ENCODE measurements around the gene TMEM165. TPM values are rescaled to one million over a fixed set of nuclear protein-coding genes. Genes with fewer than 3 reads are reported as not detected.
A peak's percentile ranks its signal among the peaks of the same experiment; 100 is the strongest.

Gene TMEM165
- total RNA-seq, 1 donor, result 131 TPM

DNA sequence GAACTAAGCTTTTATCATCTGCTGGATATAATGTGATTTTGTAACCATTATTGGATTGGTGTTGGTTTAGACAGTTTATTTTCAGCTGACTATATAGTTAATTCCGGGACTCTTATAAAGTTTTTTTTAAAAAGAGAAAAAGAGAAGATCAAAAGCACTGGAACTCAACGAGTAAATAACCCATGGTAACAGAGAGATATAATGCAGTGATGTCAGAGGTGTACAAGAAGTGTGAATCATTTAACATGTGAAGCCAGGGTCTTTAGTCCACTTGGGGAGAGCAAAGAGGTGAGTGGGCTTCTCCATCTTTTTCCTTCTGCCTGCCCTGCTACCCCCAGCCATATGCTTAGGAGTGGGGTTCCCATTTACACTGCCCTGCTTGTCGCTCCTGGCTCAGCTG, 3.2 kb downstream of the TMEM165 start:
- peak; percentile 21 for DNase-seq (ENCODE audit: low read depth)
- peak overlapping the region; percentile 76 for H3K4me3 ChIP-seq (ENCODE audit: low read depth, low read length)

DNA sequence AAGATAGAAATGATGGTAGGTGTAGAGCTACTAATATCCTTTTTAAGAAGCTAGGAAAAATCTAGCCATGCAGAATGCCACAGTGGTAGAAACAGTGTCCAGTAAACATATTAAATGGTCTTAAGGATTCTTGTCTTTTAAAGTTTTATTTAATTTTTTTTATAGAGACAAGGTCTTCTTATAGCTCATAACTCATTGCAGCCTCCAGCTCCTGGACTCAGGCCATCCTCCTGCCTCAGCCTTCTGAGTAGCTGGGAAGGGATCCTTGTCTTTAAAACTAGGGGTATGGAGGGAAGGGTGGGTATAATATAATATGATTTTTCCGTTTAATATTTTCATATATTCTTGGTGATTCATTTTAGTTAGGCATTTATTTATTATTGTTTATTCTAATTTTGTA, 3.8 kb downstream of the TMEM165 start:
- H3K4me3 ChIP-seq (ENCODE audit: low read depth, low read length), result peak overlapping the region; percentile 76
- TF ChIP-seq, protein P1, sequence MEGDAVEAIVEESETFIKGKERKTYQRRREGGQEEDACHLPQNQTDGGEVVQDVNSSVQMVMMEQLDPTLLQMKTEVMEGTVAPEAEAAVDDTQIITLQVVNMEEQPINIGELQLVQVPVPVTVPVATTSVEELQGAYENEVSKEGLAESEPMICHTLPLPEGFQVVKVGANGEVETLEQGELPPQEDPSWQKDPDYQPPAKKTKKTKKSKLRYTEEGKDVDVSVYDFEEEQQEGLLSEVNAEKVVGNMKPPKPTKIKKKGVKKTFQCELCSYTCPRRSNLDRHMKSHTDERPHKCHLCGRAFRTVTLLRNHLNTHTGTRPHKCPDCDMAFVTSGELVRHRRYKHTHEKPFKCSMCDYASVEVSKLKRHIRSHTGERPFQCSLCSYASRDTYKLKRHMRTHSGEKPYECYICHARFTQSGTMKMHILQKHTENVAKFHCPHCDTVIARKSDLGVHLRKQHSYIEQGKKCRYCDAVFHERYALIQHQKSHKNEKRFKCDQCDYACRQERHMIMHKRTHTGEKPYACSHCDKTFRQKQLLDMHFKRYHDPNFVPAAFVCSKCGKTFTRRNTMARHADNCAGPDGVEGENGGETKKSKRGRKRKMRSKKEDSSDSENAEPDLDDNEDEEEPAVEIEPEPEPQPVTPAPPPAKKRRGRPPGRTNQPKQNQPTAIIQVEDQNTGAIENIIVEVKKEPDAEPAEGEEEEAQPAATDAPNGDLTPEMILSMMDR (IDR thresholded peaks at IDR 0.05; ENCODE audit: insufficient read depth, low read length), result no peak

More for the DNA sequence above, 3.2 kb downstream of the TMEM165 start:
- TF ChIP-seq, protein P1 (IDR thresholded peaks at IDR 0.05; ENCODE audit: insufficient read depth, low read length), result no peak

DNA sequence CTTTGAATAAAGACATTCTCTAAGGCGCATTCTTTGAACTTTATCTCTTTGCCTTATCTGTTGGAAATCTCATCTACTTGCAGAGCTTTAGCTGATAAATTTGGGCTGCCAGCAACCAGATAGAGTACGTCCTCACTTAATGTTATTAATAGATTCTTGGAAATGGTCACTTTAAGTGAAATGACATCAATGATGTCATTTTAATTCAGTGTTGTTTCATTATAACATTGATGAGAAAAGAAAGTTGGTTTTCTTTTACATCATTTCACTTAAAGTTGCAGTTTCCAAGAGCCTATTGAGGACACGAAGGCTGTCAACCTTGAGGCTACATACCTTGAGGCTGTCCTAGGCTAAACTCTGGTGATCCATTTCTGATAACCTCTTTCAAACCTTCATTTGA, 9.3 kb downstream of the TMEM165 start:
- DNase-seq (ENCODE audit: low read depth), result no peak
- TF ChIP-seq, protein P1 (IDR thresholded peaks at IDR 0.05; ENCODE audit: insufficient read depth, low read length), result no peak

More for the DNA sequence above, 3.8 kb downstream of the TMEM165 start:
- DNase-seq (ENCODE audit: low read depth), result no peak

DNA sequence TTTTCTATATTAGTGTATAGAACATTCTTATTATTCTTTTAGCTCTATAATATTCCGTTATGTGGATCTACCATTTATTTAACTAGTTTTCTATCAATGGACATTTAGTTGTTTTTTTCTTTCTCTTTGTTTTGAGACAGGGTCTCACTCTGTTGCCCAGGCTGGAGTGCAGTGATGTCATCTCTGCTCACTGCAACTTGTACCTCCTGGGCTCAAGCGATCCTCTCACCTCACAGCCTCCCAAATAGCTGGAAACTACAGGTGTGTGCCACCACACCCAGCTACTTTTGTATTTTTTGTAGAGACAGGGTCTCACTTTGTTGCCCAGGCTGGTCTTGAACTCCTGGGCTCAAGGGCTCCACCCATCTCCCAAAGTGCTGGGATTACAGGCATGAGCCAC, 10.8 kb downstream of the TMEM165 start:
- TF ChIP-seq, protein P1 (IDR thresholded peaks at IDR 0.05; ENCODE audit: insufficient read depth, low read length), result no peak
- H3K4me3 ChIP-seq (ENCODE audit: low read depth, low read length), result no peak overlapping the region
- DNase-seq (ENCODE audit: low read depth), result no peak

More for the DNA sequence above, 9.3 kb downstream of the TMEM165 start:
- H3K4me3 ChIP-seq (ENCODE audit: low read depth, low read length), result no peak overlapping the region

DNA sequence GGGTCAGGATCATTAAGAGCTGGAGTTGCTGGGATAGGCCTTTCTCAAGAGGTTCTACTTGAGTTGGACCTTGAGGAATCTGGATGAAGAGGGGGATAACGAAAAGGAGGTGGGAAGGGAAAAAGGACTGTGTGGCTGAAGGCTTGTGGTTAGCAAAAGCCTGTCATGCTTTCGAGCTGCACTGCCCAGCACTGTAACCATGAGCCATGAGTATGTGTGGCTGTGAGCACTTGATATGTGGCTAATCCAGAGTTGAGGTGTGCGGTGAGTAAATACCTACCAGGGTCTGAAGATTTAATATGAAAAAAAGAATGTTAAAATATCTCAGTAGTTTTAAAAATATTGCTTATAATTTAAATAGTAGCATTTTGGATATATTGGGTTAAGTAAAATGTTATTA, 11.4 kb downstream of the TMEM165 start:
- TF ChIP-seq, protein P1 (IDR thresholded peaks at IDR 0.05; ENCODE audit: insufficient read depth, low read length), result no peak
- H3K4me3 ChIP-seq (ENCODE audit: low read depth, low read length), result no peak overlapping the region
- DNase-seq (ENCODE audit: low read depth), result no peak

DNA sequence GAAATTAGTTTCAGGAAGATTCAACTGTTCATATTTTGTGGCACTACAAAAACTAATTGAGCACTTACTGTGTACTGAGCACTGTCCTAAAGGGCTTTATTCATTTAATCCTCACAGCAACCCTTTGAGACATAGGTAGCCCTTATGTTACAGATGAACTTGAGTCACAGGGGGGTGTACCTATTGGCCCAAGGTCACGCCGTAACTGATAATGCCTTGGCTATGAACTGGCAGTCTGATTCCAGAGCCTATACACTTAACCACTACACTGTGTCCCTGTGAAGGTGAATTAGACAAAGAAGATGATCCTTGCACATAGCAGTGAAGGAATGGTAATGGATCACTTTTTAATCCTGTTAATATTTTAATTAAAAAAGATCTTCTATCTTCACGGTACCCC, 12.0 kb downstream of the TMEM165 start:
- TF ChIP-seq, protein P1 (IDR thresholded peaks at IDR 0.05; ENCODE audit: insufficient read depth, low read length), result no peak
- no peak for DNase-seq (ENCODE audit: low read depth)
- no peak overlapping the region for H3K4me3 ChIP-seq (ENCODE audit: low read depth, low read length)

Measured in fibroblast of the aortic adventitia (primary cell).